Pancreas (tissue), 10 donors: ENCODE data around the gene NTSR1. TPM values are rescaled to one million over a fixed set of nuclear protein-coding genes. Genes with fewer than 3 reads are reported as not detected.

Experiments
- ATAC-seq, 4 donors: fragments of 200-7000 bp; cut with Tn5 transposase; one replicate each; pipeline versions ENCODE4 v1.8.0 to v1.9.1; 2020; ENCODE audit warnings: mild to moderate bottlenecking in 4 of 4, moderate library complexity in 4 of 4
- DNase-seq, 6 donors: peaks; one replicate each; pipeline ENCODE4 v3.0.0-alpha.2; 2020
- FAIRE-seq: peaks from 2 replicates; lab custom pipeline; 2012; peaks lifted over from hg19 to GRCh38; lab: Jason Lieb, UNC
- H3K27ac ChIP-seq, 4 donors: fragments of 200-600 bp; sonication (generic); 1 replicate in 3 of 4; 2 replicates in 1 of 4; pipeline versions ENCODE4 v1.5.0 to v1.8.0; 2020
- H3K27me3 ChIP-seq, 4 donors: fragments of 200-600 bp; one replicate each; pipeline ENCODE4 v1.8.0; 2021
- H3K36me3 ChIP-seq, 3 donors: fragments of 200-600 bp; sonication (generic) in 1 of 3; one replicate each; pipeline versions ENCODE4 v1.5.0 to v1.8.0; 2020 to 2021
- H3K4me1 ChIP-seq, 3 donors: fragments of 200-600 bp; one replicate each; pipeline ENCODE4 v1.8.0; 2021
- H3K4me3 ChIP-seq, 4 donors: fragments of 200-600 bp; sonication (generic) in 2 of 4; one replicate each; pipeline versions ENCODE4 v1.5.0 to v1.8.0; 2020 to 2021
- H3K9me3 ChIP-seq, 4 donors: fragments of 200-600 bp; one replicate each; pipeline ENCODE4 v1.8.0; 2021
- WGBS, 2 donors: extraction: QIAGEN DNeasy Blood & Tissue Kit; methylation state at CpG; one replicate each; pipeline ENCODE4 v1.1.7; 2013; 5-methylcytosine and 5-hydroxymethylcytosine counted together
- intact Hi-C, 3 donors: fragments of 100-400 bp; cut with DNase I; formaldehyde crosslinking; loops; one replicate each; pipeline versions ENCODE4 v1.11.1 to v1.14.2; 2022
- polyA plus RNA-seq, 2 donors: library from polyadenylated mRNA; stranded (reverse); fragments of 200-250 nt; gene quantifications; one replicate each; pipeline ENCODE4 v1.2.3, GENCODE V29; 2013
- total RNA-seq, 6 donors: library from RNA; stranded (reverse); fragmentation: NEBNext Ultra II Directional in 4 of 6; extraction: Animal tissue kit (Norgen Biotek cat#: 25700) in 4 of 6; gene quantifications; one replicate each; pipeline versions ENCODE4 v1.2.1 to v1.2.4, GENCODE V29; 2021 to 2023
- TF ChIP-seq, protein P1 (sequence below), 4 donors: fragments of 200-600 bp; sonication (generic) in 3 of 4; IDR thresholded peaks; one replicate each; pipeline versions ENCODE4 v1.5.0 to v1.8.0; 2021; ENCODE audit warnings: antibody characterized with exemption in 4 of 4
- donor health status: healthy with polysubstance abuse.
- donor health status: DM: no; HTN: no; CAD: no; lungs with moderate emphysema.
- donor health status: DM: no; HTN: no; CAD: no.
- donor health status: control.
- donor health status: control.
- donor health status: Bipolar disorder and iron deficiency.
- donor health status: DM: yes; HTN: yes; CAD: no.
- donor health status: DM: no; HTN: no; CAD: no.
- donor health status: DM: no; HTN: no; CAD: no.
- donor health status: DM: yes; HTN: yes; CAD: no.

NTSR1 gene
- total and polyA plus RNA-seq, 8 donors, result 0.02 to 0.15 (median 0.09) TPM; not detected in 2

DNA sequence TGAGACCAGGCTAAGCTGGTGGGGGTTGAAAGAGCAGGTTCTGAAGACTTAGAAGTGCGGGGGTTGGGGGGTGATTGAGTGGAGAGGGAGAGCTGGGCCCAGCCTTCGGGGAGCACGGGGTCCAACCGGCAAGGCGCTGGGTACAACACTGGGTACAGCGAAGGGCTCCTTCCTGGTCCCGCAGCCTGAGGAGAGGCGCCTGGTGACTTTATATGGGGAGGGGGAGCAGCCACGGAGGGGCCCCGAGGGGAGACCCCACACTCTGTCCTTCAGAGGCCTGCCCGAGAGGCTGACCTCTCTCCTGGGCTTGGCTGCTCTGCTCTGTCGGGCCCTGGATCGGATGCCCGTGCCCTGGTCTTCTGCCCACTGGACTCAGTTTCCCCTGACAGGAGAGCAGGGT is 10.4 kb upstream of the NTSR1 start:
- intact Hi-C loops, result no loop called here
- Histone ChIP-seq H3K36me3 (no peaks in the 10 kb centered on the region), H3K27me3 (no peaks in the 10 kb centered on the region), H3K9me3 (no peaks in the 10 kb centered on the region), H3K4me1 (no peaks in the 10 kb centered on the region), H3K4me3 (no peak overlapping the region), H3K27ac (no peak overlapping the region)
- ATAC-seq (no peak), DNase-seq (peak in 2 of 6 donors; percentile 18 to 46), FAIRE-seq (no peak)
- TF ChIP-seq, protein P1, sequence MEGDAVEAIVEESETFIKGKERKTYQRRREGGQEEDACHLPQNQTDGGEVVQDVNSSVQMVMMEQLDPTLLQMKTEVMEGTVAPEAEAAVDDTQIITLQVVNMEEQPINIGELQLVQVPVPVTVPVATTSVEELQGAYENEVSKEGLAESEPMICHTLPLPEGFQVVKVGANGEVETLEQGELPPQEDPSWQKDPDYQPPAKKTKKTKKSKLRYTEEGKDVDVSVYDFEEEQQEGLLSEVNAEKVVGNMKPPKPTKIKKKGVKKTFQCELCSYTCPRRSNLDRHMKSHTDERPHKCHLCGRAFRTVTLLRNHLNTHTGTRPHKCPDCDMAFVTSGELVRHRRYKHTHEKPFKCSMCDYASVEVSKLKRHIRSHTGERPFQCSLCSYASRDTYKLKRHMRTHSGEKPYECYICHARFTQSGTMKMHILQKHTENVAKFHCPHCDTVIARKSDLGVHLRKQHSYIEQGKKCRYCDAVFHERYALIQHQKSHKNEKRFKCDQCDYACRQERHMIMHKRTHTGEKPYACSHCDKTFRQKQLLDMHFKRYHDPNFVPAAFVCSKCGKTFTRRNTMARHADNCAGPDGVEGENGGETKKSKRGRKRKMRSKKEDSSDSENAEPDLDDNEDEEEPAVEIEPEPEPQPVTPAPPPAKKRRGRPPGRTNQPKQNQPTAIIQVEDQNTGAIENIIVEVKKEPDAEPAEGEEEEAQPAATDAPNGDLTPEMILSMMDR (IDR thresholded peaks at IDR 0.05), result no peak
- 71 to 83% methylated on average over 12 to 14 of the region's 14 CpGs for WGBS, 2 donors

GRCh38 chr20:62699296-62699695 is 9.3 kb upstream of the NTSR1 start:
- FAIRE-seq, result no peak
- Histone ChIP-seq H3K36me3 (no peaks in the 10 kb centered on the region), H3K9me3 (no peaks in the 10 kb centered on the region), H3K4me3 (no peak overlapping the region), H3K27me3 (no peaks in the 10 kb centered on the region), H3K4me1 (no peaks in the 10 kb centered on the region), H3K27ac (no peak overlapping the region)
- WGBS, 2 donors, result 88 to 91% methylated on average over 19 of the region's 19 CpGs
- DNase-seq, result peak in 2 of 6 donors; percentile 14 to 35
- ATAC-seq, result no peak
- intact Hi-C loops, result no loop called here
- TF ChIP-seq, protein P1 (IDR thresholded peaks at IDR 0.05), result no peak

DNA sequence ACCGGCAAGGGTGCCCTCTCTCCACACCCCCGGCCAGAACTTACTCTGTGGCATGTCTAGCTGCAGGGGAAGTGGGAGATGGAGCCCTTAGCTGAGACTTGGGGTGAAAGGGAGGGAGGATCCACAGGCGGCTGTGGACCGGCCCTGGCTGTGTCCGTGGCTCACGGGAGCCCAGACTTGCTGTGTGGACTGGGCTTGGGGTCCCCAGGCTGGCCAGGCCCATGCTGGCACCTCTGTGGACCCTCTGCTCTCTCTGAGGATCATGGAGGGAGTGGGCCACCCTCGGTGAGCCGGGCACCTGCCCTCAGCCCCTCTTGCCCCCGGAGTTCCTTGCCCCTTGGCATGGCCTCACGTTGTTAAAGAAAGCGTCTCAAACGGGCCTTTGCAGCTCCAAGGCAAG is 8.9 kb upstream of the NTSR1 start:
- intact Hi-C loops, result no loop called here
- Histone ChIP-seq H3K27ac (no peak overlapping the region), H3K4me1 (no peaks in the 10 kb centered on the region), H3K9me3 (no peaks in the 10 kb centered on the region), H3K36me3 (no peaks in the 10 kb centered on the region), H3K27me3 (no peaks in the 10 kb centered on the region), H3K4me3 (no peak overlapping the region)
- FAIRE-seq (no peak), DNase-seq (peak in 1 of 6 donors; percentile 36), ATAC-seq (no peak)
- TF ChIP-seq, protein P1 (IDR thresholded peaks at IDR 0.05), result no peak
- 71 to 79% methylated on average over 12 of the region's 12 CpGs for WGBS, 2 donors

- Histone ChIP-seq H3K4me3 (no peak overlapping the region), H3K4me1 (no peaks in the 10 kb centered on the region), H3K36me3 (no peaks in the 10 kb centered on the region), H3K9me3 (no peaks in the 10 kb centered on the region), H3K27ac (no peak overlapping the region), H3K27me3 (no peaks in the 10 kb centered on the region)
- WGBS, 2 donors, result 67 to 77% methylated on average over 18 of the region's 18 CpGs
- TF ChIP-seq, protein P1 (IDR thresholded peaks at IDR 0.05), result no peak
- FAIRE-seq (no peak), ATAC-seq (no peak), DNase-seq (peak in 2 of 6 donors; percentile 11 to 38)
- intact Hi-C loops, result no loop called here
Measured at GRCh38 chr20:62700261-62700930, 8.2 kb upstream of the NTSR1 start.
